Coronary artery (tissue), 2 donors: ENCODE data around the gene MDM2.

Experiments
- DNase-seq: peaks from one replicate; pipeline ENCODE4 v3.0.0-alpha.2; 2017; ENCODE audit warnings: low spot score
- H3K27ac ChIP-seq, 2 donors: fragments of 200-600 bp; sonication (generic); one replicate each; pipeline ENCODE4 v1.5.1; 2016 to 2019
- H3K4me3 ChIP-seq: fragments of 200-600 bp; sonication (generic); 2 replicates; pipeline ENCODE4 v1.5.1; 2016; ENCODE audit warnings: mild to moderate bottlenecking, moderate library complexity
- CTCF ChIP-seq: fragments of 200-600 bp; sonication (generic); IDR thresholded peaks from one replicate; pipeline ENCODE4 v1.5.1; 2019; ENCODE audit warnings: antibody characterized with exemption

Gene MDM2

GRCh38 chr12:68864604-68865003 lies 56.6 kb downstream of the MDM2 start:
- TF ChIP-seq CTCF: no peak
- Histone ChIP-seq H3K27ac (no peak overlapping the region), H3K4me3 (no peak overlapping the region)
- no peak for DNase-seq

GRCh38 chr12:68865399-68866164 lies 57.6 kb downstream of the MDM2 start:
- Histone ChIP-seq H3K4me3 (no peak overlapping the region), H3K27ac (no peak overlapping the region)
- TF ChIP-seq CTCF: no peak
- DNase-seq: no peak

DNA sequence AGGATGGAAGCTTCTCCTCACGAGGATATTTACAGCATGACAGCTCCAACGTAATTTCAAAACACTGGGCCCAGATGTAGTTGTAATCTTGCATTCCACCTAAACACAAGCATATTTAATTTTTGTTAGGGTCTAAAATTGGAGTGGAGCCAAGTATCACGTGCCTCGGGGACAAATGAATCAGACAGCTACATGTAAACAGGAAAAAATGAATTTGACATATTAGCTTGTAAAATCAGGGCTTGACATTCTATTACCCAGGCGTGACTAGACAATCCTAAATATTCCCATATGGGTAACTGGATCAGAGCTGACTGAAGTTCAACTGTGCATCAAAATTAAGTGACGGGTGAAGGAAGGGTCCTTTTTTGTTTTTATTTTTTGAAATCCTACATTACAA lies 59.0 kb downstream of the MDM2 start:
- Histone ChIP-seq H3K4me3 (no peak overlapping the region), H3K27ac (no peak overlapping the region)
- no peak for DNase-seq
- TF ChIP-seq CTCF: no peak

GRCh38 chr12:68867606-68868005 lies 59.6 kb downstream of the MDM2 start:
- H3K4me3 ChIP-seq: no peak overlapping the region
- no peak overlapping the region for H3K27ac ChIP-seq
- DNase-seq: no peak
- no peak for TF ChIP-seq CTCF

DNA sequence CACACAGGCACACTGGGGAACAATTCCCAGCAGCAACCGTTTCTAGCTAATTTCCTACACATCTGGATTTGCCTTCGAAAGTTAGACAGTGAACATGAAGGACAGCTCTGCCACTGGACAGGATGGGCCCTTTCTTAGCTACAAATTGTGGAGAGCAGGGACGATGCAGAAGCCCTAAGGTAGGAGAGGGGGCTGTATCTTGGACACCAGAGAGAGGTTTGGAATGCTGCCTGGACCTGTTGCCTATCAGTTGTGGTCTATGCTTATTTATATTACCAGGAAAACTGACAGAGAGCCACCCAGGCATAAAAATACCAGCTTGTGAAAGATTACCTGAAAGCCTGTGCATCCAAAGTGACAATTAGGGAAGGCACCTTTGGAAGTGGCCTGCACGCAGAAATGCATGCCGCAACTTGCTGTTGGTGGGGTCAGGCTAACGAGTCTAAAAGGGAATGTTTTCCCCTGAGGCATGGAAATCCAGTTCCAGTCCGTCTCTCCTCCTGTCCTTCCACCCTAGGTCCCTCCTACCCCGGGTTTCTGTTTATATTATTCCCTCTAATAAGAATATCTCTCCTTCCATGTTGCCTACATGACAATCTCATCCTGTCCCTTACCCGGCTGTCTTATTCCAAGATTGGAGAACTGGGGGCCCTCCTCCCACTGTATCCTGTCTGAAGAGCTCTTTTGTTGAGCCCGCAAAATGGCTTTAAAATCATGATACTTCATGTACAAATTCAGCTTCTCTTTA lies 60.2 kb downstream of the MDM2 start:
- Histone ChIP-seq H3K4me3 (no peak overlapping the region), H3K27ac (no peak overlapping the region)
- TF ChIP-seq CTCF: no peak
- DNase-seq: no peak

GRCh38 chr12:68870011-68870410 lies 62.0 kb downstream of the MDM2 start:
- no peak overlapping the region for H3K27ac ChIP-seq
- DNase-seq: no peak
- H3K4me3 ChIP-seq: no peak overlapping the region
- TF ChIP-seq CTCF: no peak

GRCh38 chr12:68870443-68870842 lies 62.5 kb downstream of the MDM2 start:
- no peak for DNase-seq
- no peak overlapping the region for H3K4me3 ChIP-seq
- TF ChIP-seq CTCF: no peak
- H3K27ac ChIP-seq: no peak overlapping the region
